HG03060 (cell line): Measurements from ENCODE around the gene CWH43.
"Not testable (repeated sequence)": the region's sequence is repeated elsewhere in the genome, so short reads cannot be mapped to it uniquely, and the experiment has no call there.

ENCODE experiments used
- ATAC-seq: cut with Tn5 transposase; IDR thresholded peaks from one replicate; pipeline ENCODE4 v1.9.1; 2021; ENCODE audit warnings: low read depth, moderate number of reproducible peaks; ENCODE audit not compliant: unreplicated experiment

The CWH43 gene

GRCh38 chr4:48974979-48975640 is 11.0 kb upstream of the CWH43 start:
- ATAC-seq, result no peak

- ATAC-seq, result no peak
Measured at GRCh38 chr4:48976041-48976440, 10.0 kb upstream of the CWH43 start.

GRCh38 chr4:48979914-48980579 is 6.0 kb upstream of the CWH43 start:
- no peak for ATAC-seq

DNA sequence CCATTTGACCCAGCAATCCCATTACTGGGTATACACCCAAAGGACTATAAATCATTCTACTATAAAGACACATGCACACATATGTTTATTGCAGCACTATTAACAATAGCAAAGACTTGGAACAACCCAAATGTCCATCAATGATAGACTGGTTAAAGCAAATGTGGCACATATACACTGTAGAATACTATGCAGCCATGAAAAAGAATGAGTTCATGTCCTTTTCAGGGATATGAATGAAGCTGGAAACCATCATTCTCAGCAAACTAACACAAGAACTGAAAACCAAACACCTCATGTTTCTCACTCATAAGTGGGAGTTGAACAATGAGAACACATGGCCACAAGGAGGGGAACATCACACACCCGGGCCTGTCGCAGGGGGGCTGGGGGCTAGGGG is 2.1 kb upstream of the CWH43 start:
- not testable (repeated sequence) for ATAC-seq

GRCh38 chr4:48985602-48985975 is 486 bp upstream of the CWH43 start:
- ATAC-seq, result no peak

DNA sequence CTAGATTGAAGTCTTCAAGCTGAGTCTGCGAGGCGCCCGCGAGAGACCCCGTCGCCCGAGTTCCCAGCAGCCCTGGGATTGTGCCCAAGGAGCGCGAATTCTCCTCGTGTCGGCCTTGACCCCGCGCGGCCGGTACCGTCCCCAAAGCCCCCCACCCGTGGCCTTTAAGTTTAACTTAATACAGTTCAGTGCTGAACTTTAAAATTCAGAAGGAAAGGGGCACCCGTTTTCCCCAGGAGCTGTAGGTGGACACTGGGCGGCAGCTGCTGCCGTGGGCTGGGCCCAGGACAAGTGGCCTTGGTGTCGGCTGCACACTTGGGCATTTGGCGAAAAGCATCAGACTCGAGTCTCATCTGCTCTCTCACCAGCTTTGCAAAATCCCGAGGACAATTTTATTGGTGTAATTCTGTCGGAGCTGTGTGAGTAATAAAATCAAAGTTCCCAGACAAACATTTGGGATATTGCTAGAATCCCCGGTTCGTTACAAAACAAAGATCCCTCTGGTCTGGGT is 634 bp downstream of the CWH43 start:
- no peak for ATAC-seq

GRCh38 chr4:48989461-48990203 is 3.6 kb downstream of the CWH43 start:
- ATAC-seq, result no peak

GRCh38 chr4:48991357-48991756 is 5.3 kb downstream of the CWH43 start:
- no peak for ATAC-seq

GRCh38 chr4:48997962-48998361 is 11.9 kb downstream of the CWH43 start:
- no peak for ATAC-seq

- ATAC-seq, result no peak
Measured at GRCh38 chr4:48998440-48998839, 12.4 kb downstream of the CWH43 start.

DNA sequence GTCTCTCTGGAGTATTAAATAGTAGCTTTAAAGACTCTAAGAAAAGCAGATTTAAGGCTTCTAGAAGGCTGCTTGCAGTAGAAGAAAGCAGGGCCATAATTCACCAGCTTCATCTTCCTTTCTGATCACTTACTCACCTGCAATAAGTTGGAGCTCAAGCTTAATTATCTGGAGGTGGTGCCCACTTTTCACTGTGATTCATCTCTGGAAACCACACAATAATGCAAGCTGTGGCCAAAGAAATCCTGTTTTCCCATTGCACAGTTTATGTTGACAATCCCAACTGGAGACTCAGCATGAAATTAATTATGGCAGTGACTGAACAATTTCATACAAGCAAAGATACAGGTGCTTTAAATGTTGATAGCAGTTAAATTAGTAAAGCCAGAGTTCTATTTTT is 14.7 kb downstream of the CWH43 start:
- no peak for ATAC-seq

GRCh38 chr4:49002931-49003330 is 16.9 kb downstream of the CWH43 start:
- no peak for ATAC-seq

- ATAC-seq, result no peak
Measured at GRCh38 chr4:49018718-49019295, 32.7 kb downstream of the CWH43 start.

- ATAC-seq, result no peak
Measured at GRCh38 chr4:49032440-49033161, 46.5 kb downstream of the CWH43 start.

DNA sequence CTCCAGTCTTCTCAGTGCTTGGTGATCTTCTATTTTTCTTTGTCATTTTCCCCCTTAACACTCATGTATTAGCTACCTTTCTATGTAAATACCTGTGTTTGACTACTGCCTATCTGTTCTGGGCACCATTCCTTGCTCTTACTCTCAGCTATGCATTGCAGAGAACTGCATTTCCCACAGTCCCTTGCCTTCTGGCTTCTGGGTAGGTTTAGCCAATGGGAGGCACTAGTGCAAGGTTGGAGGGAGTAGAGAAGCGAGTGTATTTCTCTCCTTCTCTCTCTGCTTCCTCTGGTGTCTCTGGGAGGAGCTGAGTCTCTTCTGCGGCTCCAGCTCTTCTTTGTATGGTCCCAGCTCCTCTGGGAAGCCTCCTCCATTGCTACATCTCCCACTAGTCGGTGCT is 50.5 kb downstream of the CWH43 start:
- ATAC-seq, result no peak

- no peak for ATAC-seq
Measured at GRCh38 chr4:49044270-49044669, 58.2 kb downstream of the CWH43 start.

DNA sequence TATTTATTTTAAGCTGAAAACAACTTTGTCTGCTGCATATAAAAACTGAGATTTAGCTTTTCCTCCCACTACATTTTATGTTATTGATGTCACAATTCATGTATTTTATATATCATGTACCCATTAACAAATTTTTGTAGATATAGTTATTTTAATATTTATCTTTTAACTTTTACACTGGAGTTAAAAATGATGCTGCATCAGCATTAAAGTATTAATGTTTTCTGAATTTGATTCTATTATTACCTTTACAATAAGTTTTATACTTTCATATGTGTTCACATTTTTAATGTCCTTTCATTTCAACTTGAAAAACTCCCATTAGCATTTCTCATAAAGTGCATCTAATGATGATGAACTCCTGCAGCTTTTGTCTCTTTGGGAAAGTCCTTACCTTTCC is 72.2 kb downstream of the CWH43 start:
- ATAC-seq, result no peak

DNA sequence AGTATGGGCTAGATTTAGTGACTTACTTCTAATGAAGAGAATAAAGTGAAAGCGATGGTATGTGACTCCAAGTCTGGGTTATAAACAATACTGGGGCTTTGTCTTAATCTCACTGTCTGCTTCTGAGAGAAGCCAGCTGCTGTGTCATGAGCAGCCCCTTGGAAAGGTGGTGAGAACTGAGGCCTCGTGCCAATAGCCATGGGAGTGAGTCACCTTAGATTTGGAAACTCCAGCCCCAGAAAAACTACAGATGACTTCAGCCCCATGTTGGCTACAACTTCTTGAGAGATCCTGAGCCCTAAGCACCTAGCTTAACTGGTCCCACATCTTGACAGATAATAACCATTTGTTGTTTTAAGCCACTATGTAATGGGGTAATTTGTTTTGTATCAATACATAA is 77.6 kb downstream of the CWH43 start:
- no peak for ATAC-seq

DNA sequence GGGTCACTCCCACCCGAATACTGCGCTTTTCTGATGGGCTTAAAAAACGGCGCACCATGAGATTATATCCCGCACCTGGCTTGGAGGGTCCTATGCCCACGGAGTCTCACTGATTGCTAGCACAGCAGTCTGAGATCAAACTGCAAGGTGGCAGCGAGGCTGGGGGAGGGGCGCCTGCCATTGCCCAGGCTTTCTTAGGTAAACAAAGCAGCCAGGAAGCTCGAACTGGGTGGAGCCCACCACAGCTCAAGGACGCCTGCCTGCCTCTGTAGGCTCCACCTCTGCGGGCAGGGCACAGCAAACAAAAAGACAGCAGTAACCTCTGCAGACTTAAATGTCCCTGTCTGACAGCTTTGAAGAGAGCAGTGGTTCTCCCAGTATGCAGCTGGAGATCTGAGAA is 86.1 kb downstream of the CWH43 start:
- not testable (repeated sequence) for ATAC-seq

GRCh38 chr4:49091883-49092282 is 105.8 kb downstream of the CWH43 start:
- ATAC-seq, result not testable (repeated sequence)
